GM23248 (cell line): ENCODE data around the gene FEZ2. TPM values are rescaled to one million over a fixed set of nuclear protein-coding genes. Genes with fewer than 3 reads are reported as not detected.

ENCODE experiments used
- DNase-seq: peaks from one replicate; pipeline ENCODE4 v3.0.0-alpha.2; 2015
- H2AFZ ChIP-seq: fragments of 200-600 bp; sonication (generic); 2 replicates; pipeline ENCODE4 v1.6.1; 2016; ENCODE audit warnings: antibody characterized with exemption
- H3F3A ChIP-seq: fragments of 200-600 bp; sonication (generic); 2 replicates; pipeline ENCODE4 v1.6.1; 2016; ENCODE audit warnings: mild to moderate bottlenecking, antibody characterized with exemption, mixed run types; ENCODE audit not compliant: insufficient read depth
- H3K27ac ChIP-seq: fragments of 200-600 bp; sonication (generic); 2 replicates; pipeline ENCODE4 v1.5.1; 2016; ENCODE audit warnings: mild to moderate bottlenecking
- H3K27me3 ChIP-seq: fragments of 200-600 bp; sonication (generic); replicated peaks from 2 replicates; pipeline ENCODE4 v1.6.1; 2016; ENCODE audit warnings: mild to moderate bottlenecking; ENCODE audit not compliant: insufficient read depth
- H3K36me3 ChIP-seq: fragments of 200-600 bp; sonication (generic); 2 replicates; pipeline ENCODE4 v1.6.1; 2016; ENCODE audit warnings: low read depth, mild to moderate bottlenecking
- H3K4me1 ChIP-seq: fragments of 200-600 bp; sonication (generic); 2 replicates; pipeline ENCODE4 v1.6.1; 2016; ENCODE audit warnings: mild to moderate bottlenecking; ENCODE audit not compliant: insufficient read depth
- H3K4me2 ChIP-seq: fragments of 200-600 bp; sonication (generic); one replicate; pipeline ENCODE4 v1.6.1; 2016; ENCODE audit warnings: mild to moderate bottlenecking; ENCODE audit not compliant: unreplicated experiment
- H3K4me3 ChIP-seq: fragments of 200-600 bp; sonication (generic); 2 replicates; pipeline ENCODE4 v1.5.1; 2016; ENCODE audit warnings: mild to moderate bottlenecking
- H3K79me2 ChIP-seq: fragments of 200-600 bp; sonication (generic); 2 replicates; pipeline ENCODE4 v1.6.1; 2016; ENCODE audit warnings: mild to moderate bottlenecking; ENCODE audit not compliant: insufficient read depth
- H3K9ac ChIP-seq: fragments of 200-600 bp; sonication (generic); 2 replicates; pipeline ENCODE4 v1.6.1; 2016; ENCODE audit warnings: mild to moderate bottlenecking
- H3K9me2 ChIP-seq: fragments of 200-600 bp; sonication (generic); 2 replicates; pipeline ENCODE4 v1.6.1; 2016; ENCODE audit warnings: mixed run types, mild to moderate bottlenecking, moderate library complexity; ENCODE audit not compliant: insufficient read depth
- H3K9me3 ChIP-seq: fragments of 200-600 bp; sonication (generic); one replicate; pipeline ENCODE4 v1.6.1; 2017; ENCODE audit warnings: low read depth
- H4K20me1 ChIP-seq: fragments of 200-600 bp; sonication (generic); 2 replicates; pipeline ENCODE4 v1.6.0; 2016; ENCODE audit not compliant: insufficient read depth
- EZH2 ChIP-seq: fragments of 200-600 bp; sonication (generic); IDR thresholded peaks from 2 replicates; pipeline ENCODE4 v1.6.1; 2018; ENCODE audit warnings: antibody characterized with exemption, mild to moderate bottlenecking; ENCODE audit not compliant: insufficient read depth, poor library complexity, severe bottlenecking
- EZH2phosphoT487 ChIP-seq: fragments of 200-600 bp; sonication (generic); IDR thresholded peaks from 2 replicates; pipeline ENCODE4 v1.6.1; 2018; ENCODE audit warnings: antibody characterized with exemption, moderate library complexity, mild to moderate bottlenecking, low read depth; ENCODE audit not compliant: insufficient read depth
- WGBS, 2 experiments: methylation state at CpG; one replicate each; pipeline ENCODE4 v1.1.6; 2015 to 2017; ENCODE audit warnings: low lambda C conversion rate in 2 of 2, low coverage in 1 of 2; ENCODE audit errors: missing lambda C conversion rate in 2 of 2; 5-methylcytosine and 5-hydroxymethylcytosine counted together
- in situ Hi-C: fragments of 300-500 bp; cut with MboI; formaldehyde crosslinking; loops from 2 replicates; pipeline ENCODE4 v1.15.0; 2020
- polyA plus RNA-seq: library from polyadenylated mRNA; unstranded; fragments of >200 nt; fragmentation: Nextera tagmentation; extraction: Ambion mirVana; gene quantifications from 2 replicates; pipeline ENCODE4 v1.2.1, GENCODE V29; 2016
- total RNA-seq: library from RNA; depleted of rRNA; stranded (reverse); fragments of >200 nt; shearing (Covaris generic); gene quantifications from 2 replicates; pipeline ENCODE4 v1.2.3, GENCODE V29; 2014

The FEZ2 gene
- total and polyA plus RNA-seq, 2 experiments from 2014 or later = 48.8 to 93.2 TPM

GRCh38 chr2:36626071-36626470 lies 28.1 kb upstream of the FEZ2 start:
- no peak overlapping the region for H2AFZ ChIP-seq
- no peaks in the 10 kb centered on the region for H3F3A ChIP-seq
- H3K4me2 ChIP-seq = no peak overlapping the region
- H3K79me2 ChIP-seq = no peaks in the 10 kb centered on the region
- no peaks in the 10 kb centered on the region for H3K36me3 ChIP-seq
- no peaks in the 10 kb centered on the region for H3K9me2 ChIP-seq
- H4K20me1 ChIP-seq = no peaks in the 10 kb centered on the region
- H3K27me3 ChIP-seq = no peaks in the 10 kb centered on the region
- H3K9me3 ChIP-seq = no peaks in the 10 kb centered on the region
- no peak overlapping the region for H3K4me3 ChIP-seq
- in situ Hi-C loops = no loop called here
- H3K27ac ChIP-seq = no peak overlapping the region
- WGBS, 2 experiments = 92 to 93% methylated on average over 3 of the region's 3 CpGs
- TF ChIP-seq EZH2 (no peak), EZH2phosphoT487 (no peak)
- no peak overlapping the region for H3K9ac ChIP-seq
- H3K4me1 ChIP-seq = no peaks in the 10 kb centered on the region
- DNase-seq = no peak

- H3K9me2 ChIP-seq = no peaks in the 10 kb centered on the region
- no peaks in the 10 kb centered on the region for H3K4me1 ChIP-seq
- H4K20me1 ChIP-seq = no peaks in the 10 kb centered on the region
- in situ Hi-C loops = no loop called here
- WGBS, 2 experiments = 61 to 62% methylated on average over 2 of the region's 2 CpGs
- no peak overlapping the region for H2AFZ ChIP-seq
- H3K9me3 ChIP-seq = no peaks in the 10 kb centered on the region
- H3K4me2 ChIP-seq = no peak overlapping the region
- H3K79me2 ChIP-seq = no peaks in the 10 kb centered on the region
- no peak overlapping the region for H3K27ac ChIP-seq
- no peak for DNase-seq
- H3K9ac ChIP-seq = no peak overlapping the region
- H3K4me3 ChIP-seq = no peak overlapping the region
- H3K27me3 ChIP-seq = no peaks in the 10 kb centered on the region
- no peaks in the 10 kb centered on the region for H3F3A ChIP-seq
- H3K36me3 ChIP-seq = no peaks in the 10 kb centered on the region
- TF ChIP-seq EZH2 (no peak), EZH2phosphoT487 (no peak)
Observed at GRCh38 chr2:36625304-36625703, 27.3 kb upstream of the FEZ2 start.

GRCh38 chr2:36620321-36620720 lies 22.4 kb upstream of the FEZ2 start:
- no peaks in the 10 kb centered on the region for H3K9me2 ChIP-seq
- no peak overlapping the region for H3K4me3 ChIP-seq
- TF ChIP-seq EZH2phosphoT487 (no peak), EZH2 (no peak)
- H4K20me1 ChIP-seq = no peaks in the 10 kb centered on the region
- H2AFZ ChIP-seq = no peak overlapping the region
- H3K27ac ChIP-seq = no peak overlapping the region
- no peak overlapping the region for H3K4me2 ChIP-seq
- H3K79me2 ChIP-seq = no peaks in the 10 kb centered on the region
- no peaks in the 10 kb centered on the region for H3K36me3 ChIP-seq
- 54 to 60% methylated on average over 2 of the region's 2 CpGs for WGBS, 2 experiments
- no peaks in the 10 kb centered on the region for H3K27me3 ChIP-seq
- no peak for DNase-seq
- 0 out of 2 replicates have a peak, but pooled peaks cover under 1% of the 10 kb centered on the region for H3K4me1 ChIP-seq
- in situ Hi-C loops = no loop called here
- no peaks in the 10 kb centered on the region for H3F3A ChIP-seq
- no peaks in the 10 kb centered on the region for H3K9me3 ChIP-seq
- H3K9ac ChIP-seq = no peak overlapping the region

GRCh38 chr2:36618381-36618780 lies 20.4 kb upstream of the FEZ2 start:
- H3K9me2 ChIP-seq = no peaks in the 10 kb centered on the region
- H3K4me3 ChIP-seq = no peak overlapping the region
- peaks cover 8% of the 10 kb centered on the region; the same call in 1 of the 2 replicates for H3K4me1 ChIP-seq
- H4K20me1 ChIP-seq = no peaks in the 10 kb centered on the region
- no peaks in the 10 kb centered on the region for H3F3A ChIP-seq
- no peak overlapping the region for H3K27ac ChIP-seq
- H3K4me2 ChIP-seq = no peak overlapping the region
- WGBS, 2 experiments = 47 to 55% methylated on average over 1 of the region's 1 CpG
- DNase-seq = peak; percentile 76
- H2AFZ ChIP-seq = peak overlapping the region; percentile 74
- no peaks in the 10 kb centered on the region for H3K79me2 ChIP-seq
- H3K27me3 ChIP-seq = no peaks in the 10 kb centered on the region
- H3K9me3 ChIP-seq = no peaks in the 10 kb centered on the region
- in situ Hi-C loops = no loop called here
- TF ChIP-seq EZH2phosphoT487 (no peak), EZH2 (no peak)
- no peak overlapping the region for H3K9ac ChIP-seq
- no peaks in the 10 kb centered on the region for H3K36me3 ChIP-seq

- no peaks in the 10 kb centered on the region for H3F3A ChIP-seq
- H3K36me3 ChIP-seq = no peaks in the 10 kb centered on the region
- no peak overlapping the region for H2AFZ ChIP-seq
- no peaks in the 10 kb centered on the region for H3K9me3 ChIP-seq
- H3K9me2 ChIP-seq = no peaks in the 10 kb centered on the region
- no peak overlapping the region for H3K4me3 ChIP-seq
- H3K27me3 ChIP-seq = no peaks in the 10 kb centered on the region
- no peaks in the 10 kb centered on the region for H4K20me1 ChIP-seq
- H3K4me1 ChIP-seq = peaks cover 8% of the 10 kb centered on the region; the same call in 1 of the 2 replicates
- H3K79me2 ChIP-seq = no peaks in the 10 kb centered on the region
- in situ Hi-C loops = no loop called here
- no peak for DNase-seq
- no peak overlapping the region for H3K9ac ChIP-seq
- H3K27ac ChIP-seq = no peak overlapping the region
- TF ChIP-seq EZH2 = no peak
- no peak overlapping the region for H3K4me2 ChIP-seq
Observed at GRCh38 chr2:36616947-36617346, 19.0 kb upstream of the FEZ2 start.
